GM15510 (cell line): ENCODE results near the gene STUB1.

Source experiments
- POLR2A ChIP-seq: IDR thresholded peaks from 3 replicates; pipeline ENCODE4 v1.6.1; 2011; ENCODE audit warnings: borderline replicate concordance; ENCODE audit not compliant: insufficient read length; ENCODE audit errors: extremely low read depth

The STUB1 gene

GRCh38 chr16:638836-639235, 41.4 kb upstream of the STUB1 start:
- no peak for TF ChIP-seq POLR2A

GRCh38 chr16:640614-641013, 39.6 kb upstream of the STUB1 start:
- no peak for TF ChIP-seq POLR2A

- TF ChIP-seq POLR2A, result peak; percentile 78
These were observed 38.7 kb upstream of the STUB1 start, which contains the start of gene MCRIP2 for GRCh38 chr16:641326-642188. TSS of gene MCRIP2 (plus strand) at chr16:641828. CDS start at chr16:641992, 164 bp downstream.

GRCh38 chr16:642189-643049, 37.8 kb upstream of the STUB1 start:
- peak; percentile 39 for TF ChIP-seq POLR2A

- no peak for TF ChIP-seq POLR2A
These were observed 37.2 kb upstream of the STUB1 start for GRCh38 chr16:643050-643368.

- TF ChIP-seq POLR2A, result no peak
These were observed 35.7 kb upstream of the STUB1 start for GRCh38 chr16:644556-644955.

GRCh38 chr16:645852-646678, 34.1 kb upstream of the STUB1 start:
- TF ChIP-seq POLR2A, result no peak

- no peak for TF ChIP-seq POLR2A
These were observed 33.5 kb upstream of the STUB1 start for GRCh38 chr16:646679-647172.

GRCh38 chr16:647173-647902, 32.9 kb upstream of the STUB1 start:
- peak; percentile 13 for TF ChIP-seq POLR2A

- TF ChIP-seq POLR2A, result peak; percentile 13
These were observed 32.0 kb upstream of the STUB1 start for GRCh38 chr16:648071-648780.

GRCh38 chr16:648781-649589, 31.2 kb upstream of the STUB1 start, which contains the start of gene WDR90:
TSS of gene WDR90 (plus strand) at chr16:649365. CDS start at chr16:649417, 52 bp downstream.
- TF ChIP-seq POLR2A, result peak; percentile 63

GRCh38 chr16:649631-650030, 30.6 kb upstream of the STUB1 start:
- TF ChIP-seq POLR2A, result no peak

GRCh38 chr16:651844-652243, 28.4 kb upstream of the STUB1 start:
- no peak for TF ChIP-seq POLR2A
